OCI-LY7 (cell line): ENCODE data around the gene TJP1. TPM values are rescaled to one million over a fixed set of nuclear protein-coding genes. Genes with fewer than 3 reads are reported as not detected.
A peak's percentile ranks its signal among the peaks of the same experiment; 100 is the strongest.

Experiments
- BruUV-seq: library from RNA; stranded (reverse); fragments of 400-500 nt; replicated peaks from 2 replicates; lab custom pipeline; 2021; lab: Mats Ljungman, UMichigan
- CTCF ChIA-PET: fragments of 300-600 bp; sonication (Branson Sonifier 250); formaldehyde crosslinking; loops from one replicate; lab custom pipeline; 2022; ENCODE audit warnings: antibody characterized with exemption; ENCODE audit not compliant: unreplicated experiment; lab: Charles Lee
- POLR2A ChIA-PET: fragments of 300-600 bp; sonication (Branson Sonifier 250); formaldehyde crosslinking; loops from one replicate; lab custom pipeline; 2022; ENCODE audit warnings: antibody characterized with exemption; lab: Charles Lee
- DNase-seq: peaks from one replicate; pipeline ENCODE4 v3.0.0-alpha.2; 2015; ENCODE audit warnings: low spot score
- H2AFZ ChIP-seq: fragments of 200-600 bp; sonication (generic), shearing (Covaris generic); 2 replicates; pipeline ENCODE4 v1.6.1; 2014; ENCODE audit warnings: mild to moderate bottlenecking, antibody characterized with exemption, low read length, moderate library complexity
- H3K27ac ChIP-seq: fragments of 200-600 bp; sonication (generic); 2 replicates; pipeline ENCODE4 v1.5.1; 2014; ENCODE audit warnings: mixed run types, low read depth, mild to moderate bottlenecking, moderate library complexity, low read length, inconsistent platforms; ENCODE audit not compliant: poor library complexity, severe bottlenecking
- H3K36me3 ChIP-seq: fragments of 200-600 bp; sonication (generic); 2 replicates; pipeline ENCODE4 v1.6.1; 2014; ENCODE audit warnings: mild to moderate bottlenecking, antibody characterized with exemption, low read length, moderate library complexity, mixed read lengths; ENCODE audit not compliant: insufficient read depth
- H3K4me1 ChIP-seq: fragments of 200-600 bp; sonication (generic); 2 replicates; pipeline ENCODE4 v1.5.1; 2014; ENCODE audit warnings: mild to moderate bottlenecking, low read length; ENCODE audit not compliant: insufficient read depth, poor library complexity, severe bottlenecking
- H3K4me2 ChIP-seq: fragments of 200-600 bp; sonication (generic); 2 replicates; pipeline ENCODE4 v1.6.1; 2014; ENCODE audit warnings: mild to moderate bottlenecking, low read length
- H3K4me3 ChIP-seq: fragments of 200-600 bp; sonication (generic); 2 replicates; pipeline ENCODE4 v1.5.1; 2014; ENCODE audit warnings: mild to moderate bottlenecking, low read depth, low read length; ENCODE audit not compliant: poor library complexity, severe bottlenecking
- H3K79me2 ChIP-seq: fragments of 200-600 bp; sonication (generic); 2 replicates; pipeline ENCODE4 v1.6.1; 2016; ENCODE audit warnings: low read depth, mild to moderate bottlenecking, low read length, moderate library complexity, mixed read lengths; ENCODE audit not compliant: insufficient read depth
- H3K9me2 ChIP-seq: fragments of 200-600 bp; sonication (generic); 2 replicates; pipeline ENCODE4 v1.6.1; 2016; ENCODE audit warnings: mild to moderate bottlenecking, low read length, mixed read lengths; ENCODE audit not compliant: insufficient read depth
- H3K9me3 ChIP-seq: fragments of 200-600 bp; sonication (generic); 2 replicates; pipeline ENCODE4 v1.6.1; 2014; ENCODE audit warnings: mild to moderate bottlenecking, mixed run types, low read length, mixed read lengths
- H4K20me1 ChIP-seq: fragments of 200-600 bp; sonication (generic); 2 replicates; pipeline ENCODE4 v1.6.1; 2014; ENCODE audit warnings: mild to moderate bottlenecking, antibody characterized with exemption, low read length, moderate library complexity, mixed read lengths; ENCODE audit not compliant: insufficient read depth
- CTCF ChIP-seq: fragments of 200-600 bp; sonication (generic); conservative IDR thresholded peaks from 2 replicates; pipeline ENCODE4 v1.5.1; 2014; ENCODE audit warnings: mild to moderate bottlenecking, antibody characterized with exemption, low read length, moderate library complexity, mixed read lengths
- EZH2phosphoT487 ChIP-seq: fragments of 200-600 bp; sonication (generic); IDR thresholded peaks from 2 replicates; pipeline ENCODE4 v1.6.1; 2018; ENCODE audit warnings: low read depth, borderline replicate concordance, mild to moderate bottlenecking, mixed run types, antibody characterized with exemption, low read length, moderate library complexity, mixed read lengths
- intact Hi-C: fragments of 100-400 bp; cut with micrococcal nuclease; formaldehyde crosslinking; loops from one replicate; pipeline ENCODE4 v1.10.0; 2022; ENCODE audit not compliant: unreplicated experiment
- total RNA-seq, 2 experiments: library from RNA; depleted of rRNA in 1 of 2; stranded (reverse); fragments of >200 nt in 1 of 2; shearing (Covaris generic) in 1 of 2; gene quantifications; 2 replicates each; pipeline ENCODE4 v1.2.3, GENCODE V29; 2014 to 2022

TJP1 gene
- total RNA-seq, 2 experiments from 2014 or later, result 0.19 to 0.32 TPM

DNA sequence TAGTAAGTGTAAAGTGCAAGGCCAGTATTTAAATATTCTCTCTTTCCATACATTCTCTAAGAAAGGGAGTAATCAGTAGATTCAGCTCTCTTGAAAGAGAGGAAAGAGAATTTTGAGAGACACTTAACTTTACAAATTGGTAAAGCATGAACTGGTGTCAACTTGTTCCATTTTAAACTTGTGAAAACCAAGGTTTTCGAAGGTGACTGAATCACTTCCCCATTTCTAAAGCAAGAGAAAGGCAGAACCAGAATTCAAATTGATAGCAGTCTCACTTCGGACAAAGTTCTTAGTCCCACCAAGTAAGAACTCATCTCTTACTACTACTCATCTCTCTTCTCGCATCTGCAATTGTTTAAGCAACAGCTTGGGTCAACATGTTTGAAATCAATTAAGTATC, 22.4 kb downstream of the TJP1 start:
- Histone ChIP-seq H4K20me1 (no peaks in the 10 kb centered on the region), H3K4me2 (peak overlapping the region; percentile 26), H2AFZ (peak overlapping the region; percentile 83), H3K9me3 (no peaks in the 10 kb centered on the region), H3K79me2 (no peaks in the 10 kb centered on the region), H3K36me3 (no peaks in the 10 kb centered on the region), H3K4me1 (peaks cover 16% of the 10 kb centered on the region), H3K9me2 (no peaks in the 10 kb centered on the region), H3K4me3 (no peak overlapping the region), H3K27ac (peak overlapping the region; percentile 16)
- TF ChIP-seq EZH2phosphoT487, result no peak
- no peak for TF ChIP-seq CTCF
- peak; percentile 34 for DNase-seq
- CTCF ChIA-PET, result no interaction called here
- intact Hi-C loops, result no loop called here
- no TSS peak for BruUV-seq
- POLR2A ChIA-PET, result interaction anchor here (0.7 kb wide), 2 partner anchors 27 to 1997 kb away, joined by 3 to 4 read pairs; no protein-coding TSS in a partner anchor

GRCh38 chr15:29795610-29796009, 26.7 kb downstream of the TJP1 start:
- H4K20me1 ChIP-seq, result no peaks in the 10 kb centered on the region
- H3K4me2 ChIP-seq, result no peak overlapping the region
- CTCF ChIA-PET, result no interaction called here
- DNase-seq, result no peak
- peaks cover 11% of the 10 kb centered on the region for H3K4me1 ChIP-seq
- H3K4me3 ChIP-seq, result no peak overlapping the region
- no peaks in the 10 kb centered on the region for H3K9me2 ChIP-seq
- BruUV-seq, result no TSS peak
- intact Hi-C loops, result no loop called here
- H3K27ac ChIP-seq, result no peak overlapping the region
- no peak for TF ChIP-seq EZH2phosphoT487
- no peak for TF ChIP-seq CTCF
- H3K36me3 ChIP-seq, result no peaks in the 10 kb centered on the region
- POLR2A ChIA-PET, result no interaction called here
- H3K79me2 ChIP-seq, result no peaks in the 10 kb centered on the region
- no peak overlapping the region for H2AFZ ChIP-seq
- H3K9me3 ChIP-seq, result no peaks in the 10 kb centered on the region

GRCh38 chr15:29792426-29793159, 29.7 kb downstream of the TJP1 start:
- H3K4me3 ChIP-seq, result no peak overlapping the region
- H2AFZ ChIP-seq, result no peak overlapping the region
- no TSS peak for BruUV-seq
- POLR2A ChIA-PET, result no interaction called here
- TF ChIP-seq EZH2phosphoT487 (no peak), CTCF (no peak)
- no peaks in the 10 kb centered on the region for H3K36me3 ChIP-seq
- no peaks in the 10 kb centered on the region for H3K9me2 ChIP-seq
- no peak overlapping the region for H3K27ac ChIP-seq
- intact Hi-C loops, result no loop called here
- no peaks in the 10 kb centered on the region for H4K20me1 ChIP-seq
- DNase-seq, result no peak
- H3K9me3 ChIP-seq, result no peaks in the 10 kb centered on the region
- H3K79me2 ChIP-seq, result no peaks in the 10 kb centered on the region
- H3K4me1 ChIP-seq, result no peaks in the 10 kb centered on the region
- H3K4me2 ChIP-seq, result no peak overlapping the region
- CTCF ChIA-PET, result no interaction called here
